ENCODE results near the gene DUSP19.

Gene DUSP19

GRCh38 chr2:183117226-183117625 lies 38.7 kb downstream of the DUSP19 start:
- no peaks in the 10 kb centered on the region for H3K36me3 ChIP-seq (ENCODE audit: insufficient read depth)
- H2AFZ ChIP-seq (ENCODE audit: low read depth) = no peak overlapping the region
- H3K27me3 ChIP-seq (ENCODE audit: insufficient read depth, low read depth) = no peaks in the 10 kb centered on the region
- H3K4me2 ChIP-seq = no peak overlapping the region
- H3K79me2 ChIP-seq (ENCODE audit: insufficient read depth, low read depth) = no peaks in the 10 kb centered on the region
- no peak overlapping the region for H3K4me3 ChIP-seq (IDR thresholded peaks at IDR 0.05; ENCODE audit: insufficient read depth, low read depth, low read length)
- H4K20me1 ChIP-seq (ENCODE audit: insufficient read depth) = no peaks in the 10 kb centered on the region
- TF ChIP-seq CTCF (conservative IDR thresholded peaks at IDR 0.05; ENCODE audit: low read depth, low read length) = no peak
- no peak overlapping the region for H3K9ac ChIP-seq
- no peaks in the 10 kb centered on the region for H3K4me1 ChIP-seq (ENCODE audit: low read depth, poor library complexity, severe bottlenecking)
- no peak overlapping the region for H3K27ac ChIP-seq

GRCh38 chr2:183123117-183123958 lies 44.8 kb downstream of the DUSP19 start:
- Histone ChIP-seq H3K36me3 (ENCODE audit: insufficient read depth) (no peaks in the 10 kb centered on the region), H3K4me2 (peak overlapping the region; percentile 62), H3K4me1 (ENCODE audit: low read depth, poor library complexity, severe bottlenecking) (peaks cover 20% of the 10 kb centered on the region), H3K4me3 (IDR thresholded peaks at IDR 0.05; ENCODE audit: insufficient read depth, low read depth, low read length) (no peak overlapping the region), H3K27ac (peak overlapping the region; percentile 93), H3K9ac (peak overlapping the region; percentile 89; the same call in 1 of the 2 replicates), H3K27me3 (ENCODE audit: insufficient read depth, low read depth) (no peaks in the 10 kb centered on the region), H4K20me1 (ENCODE audit: insufficient read depth) (no peaks in the 10 kb centered on the region), H3K79me2 (ENCODE audit: insufficient read depth, low read depth) (peaks cover 37% of the 10 kb centered on the region), H2AFZ (ENCODE audit: low read depth) (peak overlapping the region; percentile 89)
- TF ChIP-seq CTCF (conservative IDR thresholded peaks at IDR 0.05; ENCODE audit: low read depth, low read length) = no peak

GRCh38 chr2:183123959-183124221 lies 45.3 kb downstream of the DUSP19 start:
- Histone ChIP-seq H3K36me3 (ENCODE audit: insufficient read depth) (0 out of 2 replicates have a peak, but pooled peaks cover 4% of the 10 kb centered on the region), H3K4me2 (peak overlapping the region; percentile 62), H3K27me3 (ENCODE audit: insufficient read depth, low read depth) (no peaks in the 10 kb centered on the region), H3K9ac (peak overlapping the region; percentile 89), H3K4me1 (ENCODE audit: low read depth, poor library complexity, severe bottlenecking) (peaks cover 20% of the 10 kb centered on the region), H3K4me3 (IDR thresholded peaks at IDR 0.05; ENCODE audit: insufficient read depth, low read depth, low read length) (no peak overlapping the region), H4K20me1 (ENCODE audit: insufficient read depth) (no peaks in the 10 kb centered on the region), H2AFZ (ENCODE audit: low read depth) (peak overlapping the region; percentile 89), H3K79me2 (ENCODE audit: insufficient read depth, low read depth) (peaks cover 42% of the 10 kb centered on the region), H3K27ac (peak overlapping the region; percentile 93)
- no peak for TF ChIP-seq CTCF (conservative IDR thresholded peaks at IDR 0.05; ENCODE audit: low read depth, low read length)

- peak within 1 kb of the TSS; percentile 93 for H3K27ac ChIP-seq
- H3K36me3 ChIP-seq (ENCODE audit: insufficient read depth) = 0 out of 2 replicates have a peak, but pooled peaks cover 4% of the 10 kb centered on the region
- TF ChIP-seq CTCF (conservative IDR thresholded peaks at IDR 0.05; ENCODE audit: low read depth, low read length) = no peak
- no peaks in the 10 kb centered on the region for H4K20me1 ChIP-seq (ENCODE audit: insufficient read depth)
- H2AFZ ChIP-seq (ENCODE audit: low read depth) = peak within 1 kb of the TSS; percentile 89
- H3K27me3 ChIP-seq (ENCODE audit: insufficient read depth, low read depth) = no peaks in the 10 kb centered on the region
- peak within 1 kb of the TSS; percentile 89 for H3K9ac ChIP-seq
- peaks cover 20% of the 10 kb centered on the region for H3K4me1 ChIP-seq (ENCODE audit: low read depth, poor library complexity, severe bottlenecking)
- peaks cover 47% of the 10 kb centered on the region for H3K79me2 ChIP-seq (ENCODE audit: insufficient read depth, low read depth)
- H3K4me3 ChIP-seq (IDR thresholded peaks at IDR 0.05; ENCODE audit: insufficient read depth, low read depth, low read length) = peak within 1 kb of the TSS; percentile 78
- H3K4me2 ChIP-seq = peak within 1 kb of the TSS; percentile 62
These were observed 45.8 kb downstream of the DUSP19 start, which contains the start of gene NUP35 for GRCh38 chr2:183124222-183124956. Gene NUP35, plus strand, starts transcription at chr2:183124443. Its CDS starts 15 bp downstream, at chr2:183124458.

Measured in KMS-11 (cell line).